KOPT-K1 (cell line): ENCODE measurements around the gene TSPAN33.

ENCODE experiments used
- H3K27ac ChIP-seq: fragments of 200-600 bp; sonication (generic); 2 replicates; pipeline ENCODE4 v1.5.1; 2016; ENCODE audit warnings: antibody characterized with exemption, mild to moderate bottlenecking, low read depth, low read length; ENCODE audit not compliant: poor library complexity, severe bottlenecking
- H3K36me3 ChIP-seq: fragments of 200-600 bp; sonication (generic); 2 replicates; pipeline ENCODE4 v1.5.1; 2017; ENCODE audit warnings: antibody characterized with exemption, mild to moderate bottlenecking, low read length, moderate library complexity; ENCODE audit not compliant: insufficient read depth
- H3K9me3 ChIP-seq: fragments of 200-600 bp; sonication (generic); 2 replicates; pipeline ENCODE4 v1.5.1; 2017; ENCODE audit warnings: antibody characterized with exemption, low read length, mild to moderate bottlenecking; ENCODE audit not compliant: insufficient read depth, poor library complexity, severe bottlenecking

TSPAN33 gene

DNA sequence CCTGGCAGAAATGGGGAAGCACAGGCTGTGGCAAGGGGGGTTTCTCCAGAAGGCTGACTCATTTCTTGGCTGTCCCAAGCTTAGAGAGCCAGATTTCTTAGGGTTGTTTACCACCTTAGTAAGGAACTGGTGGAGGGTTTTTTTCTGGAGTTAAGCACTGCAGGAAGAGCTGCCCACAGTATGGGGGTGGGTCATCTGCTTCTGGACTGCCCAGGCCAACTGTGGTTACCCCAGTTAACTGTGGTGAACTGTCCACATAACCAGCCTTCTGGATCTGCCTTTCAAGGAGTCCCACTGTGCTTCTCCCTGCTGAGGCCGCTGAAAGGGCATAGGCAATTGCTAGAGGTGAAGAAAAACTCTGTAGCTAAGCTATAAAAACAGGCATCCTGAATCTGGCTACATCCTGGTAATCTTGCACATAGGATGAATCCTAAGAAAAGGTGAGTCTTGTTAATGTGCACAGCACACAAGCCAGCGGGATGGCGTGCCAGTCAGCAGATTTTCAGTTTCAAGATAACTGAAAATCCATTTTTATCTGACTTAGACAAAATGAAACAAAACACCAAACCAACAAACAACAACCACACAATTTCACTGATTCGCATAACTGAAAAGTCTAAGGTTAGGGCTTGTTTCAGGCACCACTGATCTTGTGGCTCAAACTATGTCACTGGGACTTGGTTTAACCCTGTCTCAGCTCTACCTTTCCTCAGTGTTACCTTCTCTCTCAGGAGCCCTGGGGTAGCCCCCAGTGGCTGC, 21.6 kb upstream of the TSPAN33 start:
- no peak overlapping the region for H3K27ac ChIP-seq
- no peaks in the 10 kb centered on the region for H3K36me3 ChIP-seq
- peaks cover 19% of the 10 kb centered on the region for H3K9me3 ChIP-seq

DNA sequence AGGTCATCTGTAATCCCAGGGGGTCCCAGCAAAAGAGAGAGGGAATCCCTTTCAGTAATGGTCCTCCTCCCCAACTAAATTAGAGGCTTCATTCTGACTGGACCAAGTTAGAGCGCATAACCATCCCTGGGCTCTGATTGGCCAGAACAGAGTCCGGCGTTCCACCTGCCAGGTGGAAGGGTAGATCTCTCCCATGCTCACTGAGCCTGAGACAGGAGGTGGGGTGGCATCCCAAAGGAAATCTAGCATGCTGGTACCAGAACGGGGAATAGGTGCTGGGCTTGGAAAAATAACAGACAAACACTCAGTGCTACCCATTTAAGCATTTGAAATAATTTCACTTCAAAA, 21.0 kb upstream of the TSPAN33 start:
- no peak overlapping the region for H3K27ac ChIP-seq
- peaks cover 19% of the 10 kb centered on the region for H3K9me3 ChIP-seq
- no peaks in the 10 kb centered on the region for H3K36me3 ChIP-seq

DNA sequence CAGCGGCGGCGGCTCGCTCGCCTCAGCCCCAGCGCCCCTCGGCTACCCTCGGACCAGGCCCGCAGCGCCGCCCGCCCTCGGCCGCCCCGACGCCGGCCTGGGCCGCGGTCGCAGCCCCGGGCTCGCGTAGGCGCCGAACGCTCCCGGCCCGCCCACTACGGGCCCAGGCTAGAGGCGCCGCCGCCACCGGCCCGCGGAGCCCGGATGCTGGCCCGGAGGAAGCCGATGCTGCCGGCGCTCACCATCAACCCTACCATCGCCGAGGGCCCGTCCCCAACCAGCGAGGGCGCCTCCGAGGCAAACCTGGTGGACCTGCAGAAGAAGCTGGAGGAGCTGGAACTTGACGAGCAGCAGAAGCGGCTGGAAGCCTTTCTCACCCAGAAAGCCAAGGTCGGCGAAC, 18.2 kb upstream of the TSPAN33 start:
- Histone ChIP-seq H3K36me3 (no peaks in the 10 kb centered on the region), H3K9me3 (peaks cover 10% of the 10 kb centered on the region), H3K27ac (no peak overlapping the region)

DNA sequence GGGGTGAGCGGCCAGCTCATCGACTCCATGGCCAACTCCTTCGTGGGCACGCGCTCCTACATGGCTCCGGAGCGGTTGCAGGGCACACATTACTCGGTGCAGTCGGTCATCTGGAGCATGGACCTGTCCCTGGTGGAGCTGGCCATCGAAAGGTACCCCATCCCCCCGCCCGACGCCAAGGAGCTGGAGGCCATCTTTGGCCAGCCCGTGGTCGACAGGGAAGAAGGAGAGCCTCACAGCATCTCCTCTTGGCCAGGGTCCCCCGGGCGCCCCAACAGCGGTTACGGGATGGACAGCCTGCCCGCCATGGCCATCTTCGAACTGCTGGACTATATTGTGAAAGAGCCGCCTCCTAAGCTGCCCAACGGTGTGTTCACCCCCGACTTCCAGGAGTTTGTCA, 17.4 kb upstream of the TSPAN33 start:
- Histone ChIP-seq H3K27ac (no peak overlapping the region), H3K9me3 (peaks cover 1% of the 10 kb centered on the region), H3K36me3 (no peaks in the 10 kb centered on the region)

DNA sequence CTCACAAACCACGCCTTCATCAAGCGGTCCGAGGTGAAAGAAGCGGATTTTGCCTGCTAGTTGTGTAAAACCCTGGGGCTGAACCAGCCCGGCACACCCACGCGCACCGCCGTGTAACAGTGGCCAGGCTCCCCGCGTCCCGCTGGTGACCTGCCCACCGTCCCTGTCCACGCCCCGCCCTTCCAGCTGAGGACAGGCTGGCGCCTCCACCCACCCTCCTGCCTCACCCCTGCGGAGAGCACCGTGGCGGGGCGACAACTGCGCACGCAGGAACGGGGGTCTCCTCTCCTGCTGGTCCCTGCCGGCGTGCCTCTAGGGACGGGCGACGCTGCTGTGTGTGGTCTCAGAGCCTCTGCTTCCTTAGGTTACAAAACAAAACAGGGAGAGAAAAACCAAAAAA, 16.9 kb upstream of the TSPAN33 start:
- no peaks in the 10 kb centered on the region for H3K9me3 ChIP-seq
- H3K27ac ChIP-seq: no peak overlapping the region
- H3K36me3 ChIP-seq: no peaks in the 10 kb centered on the region

DNA sequence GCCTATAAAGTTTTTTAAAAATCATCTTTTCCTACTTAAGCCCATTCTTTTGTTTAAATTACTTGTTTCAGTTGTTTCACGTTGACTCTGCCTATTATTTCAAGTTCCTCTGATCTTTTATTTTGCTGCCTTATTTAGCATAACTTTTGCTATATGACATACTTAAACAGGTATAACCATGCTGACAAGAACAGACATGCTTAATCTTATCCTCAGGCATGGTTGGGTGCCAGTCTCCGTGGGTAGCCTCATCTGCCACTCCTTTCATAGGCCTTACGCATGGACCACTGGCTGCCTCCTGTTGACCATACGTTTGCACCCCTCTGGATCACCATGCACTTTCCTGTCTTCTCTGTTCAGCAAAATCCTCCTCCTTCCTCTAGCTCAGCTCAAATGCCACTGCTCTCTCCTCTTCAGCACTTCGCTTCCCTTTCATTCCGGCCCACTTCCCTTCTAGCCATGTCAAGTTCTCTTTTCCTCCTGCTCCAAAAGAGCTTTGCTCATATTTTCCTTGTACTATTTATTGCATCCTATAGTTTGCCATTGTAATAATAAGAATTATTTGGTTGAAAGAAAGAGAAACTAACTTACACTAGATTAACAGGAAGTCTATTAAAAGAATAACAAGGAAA, 10.0 kb upstream of the TSPAN33 start:
- Histone ChIP-seq H3K27ac (peak overlapping the region; percentile 48), H3K36me3 (no peaks in the 10 kb centered on the region), H3K9me3 (no peaks in the 10 kb centered on the region)

DNA sequence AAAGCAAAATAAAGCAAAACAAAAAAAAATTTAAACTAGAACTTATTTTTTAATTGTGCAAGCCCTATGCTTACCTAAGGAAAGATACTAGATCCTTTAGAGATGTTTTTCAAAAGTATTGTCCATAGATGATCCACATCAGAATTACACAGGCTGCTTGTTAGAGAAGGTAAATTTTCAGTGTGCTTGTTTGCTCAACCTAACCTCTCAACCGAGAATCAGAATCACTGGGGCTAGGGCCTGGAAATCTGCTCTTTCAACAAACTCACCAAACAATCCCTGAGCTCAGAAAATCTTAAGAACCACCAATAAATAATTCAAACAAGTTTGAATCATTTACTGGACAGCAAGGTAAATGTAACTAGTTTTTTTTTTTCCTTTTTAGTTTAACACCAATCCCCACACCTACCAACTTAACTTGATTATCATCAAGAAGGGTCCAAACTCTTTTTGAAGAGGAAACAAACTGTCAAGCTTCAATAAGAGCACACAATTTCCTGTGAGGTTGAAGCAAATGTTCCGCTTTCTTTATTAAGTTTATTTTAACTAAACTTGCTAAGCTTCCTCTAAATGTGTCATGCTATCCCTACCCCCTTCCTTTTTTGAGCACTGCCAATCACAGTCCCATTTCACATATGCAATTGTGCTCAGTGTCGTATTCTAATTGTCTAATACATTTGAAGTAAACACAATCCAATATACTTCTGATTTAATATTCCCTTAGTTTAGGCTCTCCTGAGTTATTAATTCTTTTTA, 7.4 kb upstream of the TSPAN33 start:
- no peaks in the 10 kb centered on the region for H3K36me3 ChIP-seq
- peak overlapping the region; percentile 74 for H3K27ac ChIP-seq
- H3K9me3 ChIP-seq: no peaks in the 10 kb centered on the region

DNA sequence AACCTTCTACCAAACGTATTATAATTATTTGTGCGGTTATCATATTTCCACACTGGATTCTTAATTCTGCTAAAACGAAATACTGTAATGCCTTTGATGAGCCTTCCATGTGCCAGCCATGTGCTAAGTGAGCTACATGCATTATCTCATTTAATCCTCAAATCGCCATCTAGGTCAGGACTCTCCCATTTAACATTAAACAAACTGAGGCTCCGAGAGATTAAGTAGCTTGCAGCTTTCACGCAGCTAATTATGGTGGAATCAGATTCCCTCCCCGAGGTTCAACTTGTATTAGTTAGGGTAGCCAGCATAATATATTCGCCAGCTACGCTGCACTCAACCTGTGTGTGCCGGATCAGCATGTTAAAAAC, 798 bp upstream of the TSPAN33 start:
- no peaks in the 10 kb centered on the region for H3K9me3 ChIP-seq
- no peaks in the 10 kb centered on the region for H3K36me3 ChIP-seq
- H3K27ac ChIP-seq: no peak overlapping the region

DNA sequence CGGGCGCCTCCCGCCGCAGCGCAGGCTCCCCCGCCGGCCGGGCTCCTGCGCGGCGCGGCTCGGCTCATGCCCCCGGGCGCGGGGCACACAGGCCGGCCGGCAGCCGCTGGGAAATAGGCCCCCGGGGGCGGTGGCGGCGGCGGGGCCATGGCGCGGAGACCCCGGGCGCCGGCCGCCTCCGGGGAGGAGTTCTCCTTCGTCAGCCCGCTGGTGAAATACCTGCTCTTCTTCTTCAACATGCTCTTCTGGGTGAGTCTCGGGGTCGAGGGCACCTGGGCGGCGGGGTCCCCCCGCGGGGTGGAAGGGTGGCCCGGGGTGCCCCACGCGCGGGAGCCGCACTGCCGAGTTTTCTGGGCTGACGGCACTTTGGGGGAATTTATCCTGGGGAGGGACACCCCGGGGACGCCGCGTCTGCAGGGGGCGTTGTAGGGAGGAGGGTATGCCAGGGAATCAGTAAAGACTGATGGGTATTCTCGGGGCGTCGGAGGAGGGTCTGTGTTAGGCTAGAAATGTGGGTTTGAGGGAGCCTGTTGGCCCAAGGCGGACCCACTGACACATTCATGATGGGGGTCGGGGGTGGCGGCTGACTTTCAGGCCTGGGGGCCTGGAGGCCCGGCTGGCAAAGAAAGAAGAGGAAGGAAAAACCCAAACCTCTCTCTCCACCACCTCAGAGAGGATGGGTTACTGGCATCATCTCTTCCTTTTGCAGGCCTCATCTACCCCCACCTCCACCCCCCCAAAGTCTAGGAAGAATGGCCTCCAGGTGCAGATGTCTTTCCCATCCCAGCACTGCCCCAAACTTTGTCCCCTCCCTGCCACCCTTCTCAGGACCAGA, 544 bp downstream of the TSPAN33 start:
- Histone ChIP-seq H3K27ac (peak overlapping the region; percentile 5), H3K36me3 (no peaks in the 10 kb centered on the region), H3K9me3 (no peaks in the 10 kb centered on the region)

DNA sequence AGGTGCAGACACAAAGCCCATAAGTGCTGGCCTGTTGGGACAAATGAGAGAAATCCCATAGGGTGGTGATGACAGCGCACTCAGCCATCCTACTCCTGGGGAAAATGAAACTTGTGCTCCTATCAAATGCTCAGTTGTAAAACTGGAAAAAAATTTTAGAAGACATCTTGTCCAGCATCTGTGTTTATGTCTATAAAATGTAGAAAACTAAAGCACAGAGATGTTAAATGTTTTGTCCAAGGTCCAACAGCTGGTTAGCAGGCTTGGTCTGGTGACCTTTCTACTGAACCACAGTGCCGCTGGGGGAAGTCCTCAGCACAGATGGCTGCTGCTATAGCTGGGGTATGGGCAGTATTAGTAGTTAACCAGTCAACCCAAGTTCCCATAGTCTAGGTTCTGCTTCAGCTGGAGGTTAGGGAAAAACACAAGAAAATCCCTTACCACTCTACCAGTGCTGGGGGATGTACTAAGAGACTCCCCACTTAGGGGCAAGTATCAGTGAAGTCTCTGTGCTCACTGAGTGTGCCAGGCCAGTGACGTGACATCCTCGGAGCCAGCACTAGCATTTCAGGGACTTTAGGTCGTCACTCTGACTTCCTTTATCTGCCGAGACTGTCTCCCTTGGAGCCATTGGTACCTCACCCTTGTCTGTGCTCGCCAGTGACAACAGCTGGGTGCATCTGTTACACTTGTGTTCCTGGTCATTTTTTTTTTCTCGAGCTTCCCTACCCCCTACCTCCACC, 1.9 kb downstream of the TSPAN33 start:
- Histone ChIP-seq H3K9me3 (no peaks in the 10 kb centered on the region), H3K27ac (no peak overlapping the region), H3K36me3 (no peaks in the 10 kb centered on the region)

DNA sequence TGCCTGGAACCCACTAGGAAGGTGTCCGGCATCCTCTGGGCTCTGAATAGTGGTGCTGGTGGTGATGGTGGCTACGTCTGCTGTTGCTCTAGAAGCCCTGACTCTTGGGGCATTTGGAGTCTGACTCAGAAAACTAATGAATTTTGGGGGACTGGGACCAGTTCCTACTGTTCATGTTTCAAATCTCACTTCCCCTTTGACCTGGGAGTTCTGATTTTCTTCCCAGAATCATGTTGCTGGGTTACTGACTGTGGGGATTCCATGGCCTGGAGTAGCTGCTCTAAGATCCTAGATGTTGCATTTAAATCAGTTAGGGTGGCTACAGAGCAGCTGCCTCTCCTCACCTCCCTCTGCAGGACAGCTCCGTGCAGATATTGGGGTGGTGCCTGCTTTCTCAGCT, 3.2 kb downstream of the TSPAN33 start:
- Histone ChIP-seq H3K9me3 (no peaks in the 10 kb centered on the region), H3K27ac (no peak overlapping the region), H3K36me3 (no peaks in the 10 kb centered on the region)

DNA sequence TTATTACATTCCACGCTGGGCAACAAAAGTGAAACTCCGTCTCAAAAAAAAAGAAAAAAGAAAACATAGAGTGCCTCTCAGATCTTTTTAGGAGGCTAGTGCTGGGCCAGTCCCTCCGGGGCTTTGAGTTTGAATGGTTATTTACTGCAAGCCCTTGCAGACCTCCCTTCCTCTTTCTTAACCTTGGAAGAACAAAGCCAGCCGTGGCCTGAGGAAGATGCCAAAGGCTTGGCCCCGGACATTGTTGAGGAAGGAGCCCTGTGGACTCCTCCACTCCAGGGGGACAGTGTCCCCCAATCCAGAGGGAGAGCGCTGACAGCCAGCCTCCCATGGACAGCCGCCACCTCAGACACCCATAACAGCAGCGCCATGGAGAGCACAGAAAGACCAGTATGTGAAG, 5.0 kb downstream of the TSPAN33 start:
- no peaks in the 10 kb centered on the region for H3K36me3 ChIP-seq
- no peaks in the 10 kb centered on the region for H3K9me3 ChIP-seq
- no peak overlapping the region for H3K27ac ChIP-seq

DNA sequence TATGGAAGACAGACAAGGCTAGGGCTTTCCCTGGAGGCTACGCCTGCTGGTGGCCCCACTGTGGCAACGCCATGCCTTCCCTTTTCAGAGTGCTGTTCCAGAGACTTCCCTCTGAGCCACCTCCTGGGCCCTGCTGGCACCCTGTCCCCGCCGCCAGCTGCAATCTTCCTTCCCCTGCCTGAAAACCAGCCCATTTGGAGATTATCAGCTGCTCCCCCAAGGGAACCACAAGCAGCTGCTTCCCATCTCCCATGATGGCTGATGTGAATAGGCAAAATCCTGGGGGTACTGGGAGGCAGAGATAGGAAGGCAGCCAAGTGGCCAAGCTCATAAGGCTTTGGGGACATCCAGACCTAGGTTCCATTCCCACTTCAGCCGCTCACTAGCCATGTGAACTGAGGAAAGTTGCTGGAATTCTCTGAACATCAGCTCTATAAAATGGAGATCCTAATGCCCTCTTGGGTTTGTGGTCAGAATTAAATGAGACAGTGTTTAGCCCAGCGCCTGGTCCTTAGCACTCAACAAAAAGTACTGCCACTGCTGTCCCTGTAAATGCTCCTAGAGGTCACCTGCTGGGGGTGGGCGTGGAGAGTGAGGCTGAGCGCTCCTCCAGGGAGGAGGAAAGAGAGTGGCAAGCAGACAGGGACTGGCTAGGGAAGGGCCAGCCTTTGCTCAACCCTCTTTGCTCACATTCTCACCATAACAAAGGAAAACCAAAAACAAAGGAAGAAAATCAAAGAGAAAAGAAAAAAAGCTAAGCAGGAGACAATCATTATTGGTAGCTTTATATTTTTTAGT, 5.9 kb downstream of the TSPAN33 start:
- Histone ChIP-seq H3K27ac (no peak overlapping the region), H3K36me3 (no peaks in the 10 kb centered on the region), H3K9me3 (no peaks in the 10 kb centered on the region)

DNA sequence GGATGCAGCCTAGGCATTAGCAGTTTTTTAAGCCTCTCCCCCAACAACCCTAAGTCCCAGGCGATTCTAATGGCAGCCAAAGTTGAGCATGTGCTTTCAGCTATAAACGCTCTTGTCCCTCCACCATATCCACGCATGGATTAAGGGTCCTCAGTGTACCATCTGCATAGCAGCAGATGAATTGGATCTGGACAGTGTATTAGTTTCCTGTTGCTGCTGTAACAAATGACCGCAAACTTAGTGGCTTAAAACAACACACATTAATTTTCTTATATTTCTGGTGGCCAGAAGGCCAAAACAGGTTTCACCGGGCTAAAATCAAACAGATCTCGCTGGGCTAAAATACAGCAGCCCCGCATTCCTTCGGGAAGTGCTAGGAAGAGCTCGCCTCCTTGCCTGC, 13.1 kb downstream of the TSPAN33 start:
- H3K9me3 ChIP-seq: no peaks in the 10 kb centered on the region
- H3K27ac ChIP-seq: no peak overlapping the region
- no peaks in the 10 kb centered on the region; the same call in 1 of the 2 replicates for H3K36me3 ChIP-seq
